Stomach (tissue), 4 donors: ENCODE measurements around the gene SLC29A1.

ENCODE experiments used
- CTCF ChIP-seq, 7 experiments: fragments of 450-650 bp in 4 of 7; fragments of 200-600 bp in 3 of 7; sonication (generic) in 3 of 7; IDR thresholded peaks; one replicate each; pipeline ENCODE4 v1.5.1; 2016 to 2019; ENCODE audit warnings: antibody characterized with exemption in 7 of 7, control low read depth in 2 of 7, mild to moderate bottlenecking in 1 of 7
- EP300 ChIP-seq: sonication (generic); formaldehyde crosslinking; IDR thresholded peaks from one replicate; pipeline ENCODE4 v1.6.1; 2017; ENCODE audit warnings: antibody characterized with exemption
- POLR2A ChIP-seq, 4 donors: fragments of 450-650 bp; IDR thresholded peaks; one replicate each; pipeline ENCODE4 v1.6.1; 2016; ENCODE audit warnings: antibody characterized with exemption in 4 of 4, control low read depth in 2 of 4, mild to moderate bottlenecking in 1 of 4, moderate library complexity in 1 of 4
- POLR2AphosphoS5 ChIP-seq, 3 donors: sonication (generic); formaldehyde crosslinking; IDR thresholded peaks; one replicate each; pipeline ENCODE4 v1.6.1; 2016; ENCODE audit warnings: antibody characterized with exemption in 3 of 3

GRCh38 chr6:44265722-44266233 is 42.4 kb downstream of the SLC29A1 start:
- no peak for TF ChIP-seq POLR2AphosphoS5 (IDR thresholded peaks at IDR 0.05)
- no peak for TF ChIP-seq CTCF (IDR thresholded peaks at IDR 0.05)
- no peak for TF ChIP-seq POLR2A (IDR thresholded peaks at IDR 0.05)
- TF ChIP-seq EP300, result no peak
